ENCODE results near the gene CCDC71.

- TF ChIP-seq CTCF (IDR thresholded peaks at IDR 0.05; ENCODE audit: borderline replicate concordance, extremely low read depth, low read length, poor library complexity, severe bottlenecking) (no peak), EZH2 (IDR thresholded peaks at IDR 0.05; ENCODE audit: borderline replicate concordance, low read depth, low read length, severe bottlenecking) (no peak)
Observed at GRCh38 chr3:49173792-49174170, 7.7 kb upstream of the CCDC71 start.
